ENCODE measurements around the gene MAML2.

MAML2 gene

GRCh38 chr11:96365493-96365892, 22.5 kb upstream of the MAML2 start:
- H3K27ac ChIP-seq = no peak overlapping the region
- H3K36me3 ChIP-seq = peaks cover 50% of the 10 kb centered on the region
- no peak overlapping the region for H3K4me3 ChIP-seq (ENCODE audit: low read depth in 1 of 2, low read length in 1 of 2)
- no peaks in the 10 kb centered on the region for H3K4me1 ChIP-seq (ENCODE audit: control insufficient read depth in 1 of 2, insufficient read depth in 1 of 2, low read depth in 1 of 2, low read length in 1 of 2)
- TF ChIP-seq, protein P1, sequence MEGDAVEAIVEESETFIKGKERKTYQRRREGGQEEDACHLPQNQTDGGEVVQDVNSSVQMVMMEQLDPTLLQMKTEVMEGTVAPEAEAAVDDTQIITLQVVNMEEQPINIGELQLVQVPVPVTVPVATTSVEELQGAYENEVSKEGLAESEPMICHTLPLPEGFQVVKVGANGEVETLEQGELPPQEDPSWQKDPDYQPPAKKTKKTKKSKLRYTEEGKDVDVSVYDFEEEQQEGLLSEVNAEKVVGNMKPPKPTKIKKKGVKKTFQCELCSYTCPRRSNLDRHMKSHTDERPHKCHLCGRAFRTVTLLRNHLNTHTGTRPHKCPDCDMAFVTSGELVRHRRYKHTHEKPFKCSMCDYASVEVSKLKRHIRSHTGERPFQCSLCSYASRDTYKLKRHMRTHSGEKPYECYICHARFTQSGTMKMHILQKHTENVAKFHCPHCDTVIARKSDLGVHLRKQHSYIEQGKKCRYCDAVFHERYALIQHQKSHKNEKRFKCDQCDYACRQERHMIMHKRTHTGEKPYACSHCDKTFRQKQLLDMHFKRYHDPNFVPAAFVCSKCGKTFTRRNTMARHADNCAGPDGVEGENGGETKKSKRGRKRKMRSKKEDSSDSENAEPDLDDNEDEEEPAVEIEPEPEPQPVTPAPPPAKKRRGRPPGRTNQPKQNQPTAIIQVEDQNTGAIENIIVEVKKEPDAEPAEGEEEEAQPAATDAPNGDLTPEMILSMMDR (IDR thresholded peaks at IDR 0.05) = no peak
- H3K9me3 ChIP-seq = no peaks in the 10 kb centered on the region
- H3K27me3 ChIP-seq = no peaks in the 10 kb centered on the region

GRCh38 chr11:96361778-96362177, 18.8 kb upstream of the MAML2 start:
- TF ChIP-seq, protein P1 (IDR thresholded peaks at IDR 0.05) = no peak
- H3K4me3 ChIP-seq (ENCODE audit: low read depth in 1 of 2, low read length in 1 of 2) = no peak overlapping the region
- no peak overlapping the region for H3K27ac ChIP-seq
- no peaks in the 10 kb centered on the region for H3K9me3 ChIP-seq
- no peaks in the 10 kb centered on the region for H3K4me1 ChIP-seq (ENCODE audit: control insufficient read depth in 1 of 2, insufficient read depth in 1 of 2, low read depth in 1 of 2, low read length in 1 of 2)
- H3K36me3 ChIP-seq = peaks cover 55% of the 10 kb centered on the region
- no peaks in the 10 kb centered on the region for H3K27me3 ChIP-seq

DNA sequence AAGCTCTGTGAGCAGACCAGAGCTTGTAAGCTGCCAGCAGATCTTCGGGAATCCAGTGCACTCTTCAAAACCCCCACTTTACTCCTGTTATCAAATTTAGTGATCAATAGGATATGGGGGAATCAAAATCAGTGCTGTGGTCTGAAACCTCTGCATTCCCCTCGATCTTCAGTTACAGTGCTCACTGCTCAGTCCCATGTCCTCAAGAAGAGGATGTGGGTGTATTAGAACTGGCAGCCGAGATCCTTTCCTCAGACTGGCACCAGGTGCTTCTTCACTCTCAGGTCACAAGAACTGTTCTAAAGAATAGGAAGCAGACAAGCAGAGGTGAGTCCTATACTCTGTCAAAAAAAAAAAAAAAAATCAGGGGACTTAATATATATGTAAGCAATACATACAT, 15.3 kb upstream of the MAML2 start:
- H3K9me3 ChIP-seq = no peaks in the 10 kb centered on the region
- no peaks in the 10 kb centered on the region for H3K27me3 ChIP-seq
- H3K4me1 ChIP-seq (ENCODE audit: control insufficient read depth in 1 of 2, insufficient read depth in 1 of 2, low read depth in 1 of 2, low read length in 1 of 2) = no peaks in the 10 kb centered on the region
- peaks cover 52% of the 10 kb centered on the region for H3K36me3 ChIP-seq
- TF ChIP-seq, protein P1 (IDR thresholded peaks at IDR 0.05) = no peak
- no peak overlapping the region for H3K27ac ChIP-seq
- H3K4me3 ChIP-seq (ENCODE audit: low read depth in 1 of 2, low read length in 1 of 2) = no peak overlapping the region

- Histone ChIP-seq H3K36me3 (peaks cover 50% of the 10 kb centered on the region), H3K27ac (no peak overlapping the region), H3K4me3 (ENCODE audit: low read depth in 1 of 2, low read length in 1 of 2) (no peak overlapping the region), H3K9me3 (no peaks in the 10 kb centered on the region), H3K27me3 (no peaks in the 10 kb centered on the region), H3K4me1 (ENCODE audit: control insufficient read depth in 1 of 2, insufficient read depth in 1 of 2, low read depth in 1 of 2, low read length in 1 of 2) (no peaks in the 10 kb centered on the region)
- TF ChIP-seq, protein P1 (IDR thresholded peaks at IDR 0.05) = no peak
Observed at GRCh38 chr11:96357794-96358193, 14.8 kb upstream of the MAML2 start.

DNA sequence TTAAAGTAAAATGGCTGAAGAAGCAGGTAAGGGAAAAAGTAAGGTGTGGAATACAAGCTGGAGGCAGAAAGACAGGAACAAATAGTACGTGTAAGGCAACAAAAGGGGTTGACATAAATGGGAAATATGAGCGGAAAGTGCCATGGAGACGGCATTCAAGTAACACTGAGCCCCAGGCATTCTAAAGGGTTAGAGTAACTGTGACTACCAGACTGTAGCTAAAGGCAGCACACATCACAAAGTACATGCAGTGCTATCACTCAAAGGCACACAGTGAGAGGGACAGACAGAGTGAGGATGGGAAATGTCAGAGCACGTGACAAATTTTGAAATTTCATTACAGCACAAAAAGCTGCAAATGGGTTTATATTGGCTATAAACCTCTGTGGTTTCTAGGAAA, 13.9 kb upstream of the MAML2 start:
- Histone ChIP-seq H3K27me3 (no peaks in the 10 kb centered on the region), H3K27ac (no peak overlapping the region), H3K4me3 (ENCODE audit: low read depth in 1 of 2, low read length in 1 of 2) (no peak overlapping the region), H3K9me3 (no peaks in the 10 kb centered on the region), H3K36me3 (peaks cover 57% of the 10 kb centered on the region), H3K4me1 (ENCODE audit: control insufficient read depth in 1 of 2, insufficient read depth in 1 of 2, low read depth in 1 of 2, low read length in 1 of 2) (no peaks in the 10 kb centered on the region)
- TF ChIP-seq, protein P1 (IDR thresholded peaks at IDR 0.05) = no peak
